Neuronal stem cell (in vitro differentiated cells): ENCODE data around the gene UQCR10.

Experiments used
- DNase-seq: peaks from one replicate; pipeline ENCODE4 v3.0.0-alpha.2; 2013; ENCODE audit warnings: low spot score
- H2AFZ ChIP-seq: one replicate; pipeline ENCODE4 v1.6.1; 2013; ENCODE audit warnings: mild to moderate bottlenecking, low read length, inconsistent platforms
- H2AK5ac ChIP-seq: 2 replicates; pipeline ENCODE4 v1.6.1; 2013; ENCODE audit warnings: low read depth, mild to moderate bottlenecking, inconsistent platforms, low read length, moderate library complexity, mixed read lengths
- H2BK120ac ChIP-seq: 2 replicates; pipeline ENCODE4 v1.6.1; 2013; ENCODE audit warnings: low read depth, mild to moderate bottlenecking, inconsistent platforms, low read length, moderate library complexity, mixed read lengths
- H2BK12ac ChIP-seq: one replicate; pipeline ENCODE4 v1.6.1; 2013; ENCODE audit warnings: low read length, inconsistent platforms
- H2BK15ac ChIP-seq: 2 replicates; pipeline ENCODE4 v1.6.1; 2013; ENCODE audit warnings: mild to moderate bottlenecking, low read length, inconsistent platforms, mixed read lengths
- H2BK5ac ChIP-seq: one replicate; pipeline ENCODE4 v1.6.1; 2013; ENCODE audit warnings: inconsistent platforms, mild to moderate bottlenecking, low read length, moderate library complexity
- H3K14ac ChIP-seq: one replicate; pipeline ENCODE4 v1.6.1; 2013; ENCODE audit warnings: low read length, inconsistent platforms
- H3K18ac ChIP-seq: 2 replicates; pipeline ENCODE4 v1.6.1; 2013; ENCODE audit warnings: low read length, inconsistent platforms
- H3K23ac ChIP-seq: 2 replicates; pipeline ENCODE4 v1.6.1; 2013; ENCODE audit warnings: low read depth, mild to moderate bottlenecking, mixed read lengths, low read length, inconsistent platforms; ENCODE audit not compliant: poor library complexity
- H3K27ac ChIP-seq: replicated peaks from 3 replicates; pipeline ENCODE4 v1.5.1; 2013; ENCODE audit warnings: low read length, inconsistent platforms
- H3K27me3 ChIP-seq, 3 experiments: 2 replicates each; pipeline ENCODE4 v1.6.1; 2013; ENCODE audit warnings: low read length in 3 of 3, mild to moderate bottlenecking in 2 of 3, inconsistent platforms in 1 of 3, low read depth in 1 of 3, mixed read lengths in 1 of 3, moderate library complexity in 1 of 3; ENCODE audit not compliant: control insufficient read depth in 3 of 3, insufficient read depth in 3 of 3
- H3K36me3 ChIP-seq, 2 donors: replicated peaks in 1 of 2; 2 replicates each; pipeline ENCODE4 v1.6.1; 2013; ENCODE audit warnings: low read length in 2 of 2; ENCODE audit not compliant: control insufficient read depth in 2 of 2, insufficient read depth in 2 of 2
- H3K4ac ChIP-seq: 2 replicates; pipeline ENCODE4 v1.6.1; 2013; ENCODE audit warnings: inconsistent platforms, mild to moderate bottlenecking, low read length, moderate library complexity
- H3K4me1 ChIP-seq, 2 donors: 1 replicate in 1 of 2; 2 replicates in 1 of 2; pipeline ENCODE4 v1.6.1; 2013; ENCODE audit warnings: low read length in 2 of 2, low read depth in 1 of 2; ENCODE audit not compliant: control insufficient read depth in 2 of 2, insufficient read depth in 1 of 2
- H3K4me2 ChIP-seq: one replicate; pipeline ENCODE4 v1.6.1; 2013; ENCODE audit warnings: mild to moderate bottlenecking, low read length, inconsistent platforms; ENCODE audit not compliant: insufficient read depth, poor library complexity, severe bottlenecking
- H3K4me3 ChIP-seq, 2 donors: 2 replicates each; pipeline ENCODE4 v1.5.1; 2013; ENCODE audit warnings: low read length in 2 of 2, mild to moderate bottlenecking in 2 of 2, inconsistent platforms in 1 of 2, moderate library complexity in 1 of 2
- H3K79me1 ChIP-seq: one replicate; pipeline ENCODE4 v1.6.1; 2013; ENCODE audit warnings: low read depth, mild to moderate bottlenecking, inconsistent platforms, low read length, moderate library complexity
- H3K9ac ChIP-seq: one replicate; pipeline ENCODE4 v1.6.1; 2013; ENCODE audit warnings: mild to moderate bottlenecking, low read depth, low read length, inconsistent platforms; ENCODE audit not compliant: poor library complexity
- H3K9me3 ChIP-seq, 2 donors: replicated peaks in 1 of 2; 2 replicates each; pipeline versions ENCODE3 to v1.6.1; 2013; ENCODE audit warnings: low read length in 2 of 2, mild to moderate bottlenecking in 2 of 2, inconsistent platforms in 1 of 2, low read depth in 1 of 2, mixed read lengths in 1 of 2, moderate library complexity in 1 of 2; ENCODE audit not compliant: control insufficient read depth in 2 of 2, insufficient read depth in 1 of 2
- H4K8ac ChIP-seq: one replicate; pipeline ENCODE4 v1.6.1; 2013; ENCODE audit warnings: low read depth, mild to moderate bottlenecking, inconsistent platforms, low read length, moderate library complexity
- H4K91ac ChIP-seq: one replicate; pipeline ENCODE4 v1.6.1; 2013; ENCODE audit warnings: low read length, low read depth, mild to moderate bottlenecking, inconsistent platforms; ENCODE audit not compliant: poor library complexity
- WGBS, 2 donors: extraction: QIAGEN DNeasy Blood & Tissue Kit; methylation state at CpG; one replicate each; pipeline ENCODE4 v1.1.7; 2013; ENCODE audit warnings: missing lambda C conversion rate in 2 of 2, mixed read lengths in 1 of 2; ENCODE audit not compliant: insufficient read length in 2 of 2, insufficient replicate concordance in 1 of 2; ENCODE audit errors: extremely low coverage in 2 of 2; 5-methylcytosine and 5-hydroxymethylcytosine counted together

The UQCR10 gene

GRCh38 chr22:29757096-29757495, 10.1 kb upstream of the UQCR10 start:
- H3K4me3 ChIP-seq, result no peak overlapping the region
- no peak overlapping the region for H2BK5ac ChIP-seq
- H3K9ac ChIP-seq, result no peak overlapping the region
- H3K27ac ChIP-seq, result no peak overlapping the region
- no peak overlapping the region for H2BK120ac ChIP-seq
- H3K9me3 ChIP-seq, result no peaks in the 10 kb centered on the region
- H3K4me1 ChIP-seq, result peaks cover 5 to 6% of the 10 kb centered on the region in 2 donors
- H3K4ac ChIP-seq, result no peak overlapping the region
- H3K79me1 ChIP-seq, result no peaks in the 10 kb centered on the region
- no peak overlapping the region for H3K23ac ChIP-seq
- no peaks in the 10 kb centered on the region for H3K27me3 ChIP-seq
- no peak for DNase-seq
- no peak overlapping the region for H3K14ac ChIP-seq
- H2AFZ ChIP-seq, result no peak overlapping the region
- no peak overlapping the region for H4K91ac ChIP-seq
- WGBS, 2 donors, result no CpG with 5 or more reads among the region's 3 CpGs
- H2BK12ac ChIP-seq, result no peak overlapping the region
- no peak overlapping the region for H2BK15ac ChIP-seq
- H3K18ac ChIP-seq, result no peak overlapping the region
- H3K36me3 ChIP-seq, result no peaks in the 10 kb centered on the region
- H3K4me2 ChIP-seq, result no peak overlapping the region
- H4K8ac ChIP-seq, result no peak overlapping the region
- no peak overlapping the region for H2AK5ac ChIP-seq

- Histone ChIP-seq H3K18ac (no peak overlapping the region), H3K23ac (no peak overlapping the region), H3K9me3 (no peaks in the 10 kb centered on the region), H3K79me1 (no peaks in the 10 kb centered on the region), H2AK5ac (no peak overlapping the region), H3K4ac (no peak overlapping the region), H3K4me3 (no peak overlapping the region), H2BK15ac (no peak overlapping the region), H2BK5ac (no peak overlapping the region), H3K9ac (no peak overlapping the region), H3K14ac (no peak overlapping the region), H2AFZ (no peak overlapping the region), H3K4me1 (peaks cover 5 to 6% of the 10 kb centered on the region in 2 donors), H2BK120ac (no peak overlapping the region), H2BK12ac (no peak overlapping the region), H3K36me3 (no peaks in the 10 kb centered on the region), H3K27ac (no peak overlapping the region), H4K8ac (no peak overlapping the region), H3K4me2 (no peak overlapping the region), H3K27me3 (no peaks in the 10 kb centered on the region), H4K91ac (no peak overlapping the region)
- no CpG with 5 or more reads among the region's 7 CpGs for WGBS, 2 donors
- DNase-seq, result no peak
Measured at GRCh38 chr22:29758068-29758622, 9.0 kb upstream of the UQCR10 start.

DNA sequence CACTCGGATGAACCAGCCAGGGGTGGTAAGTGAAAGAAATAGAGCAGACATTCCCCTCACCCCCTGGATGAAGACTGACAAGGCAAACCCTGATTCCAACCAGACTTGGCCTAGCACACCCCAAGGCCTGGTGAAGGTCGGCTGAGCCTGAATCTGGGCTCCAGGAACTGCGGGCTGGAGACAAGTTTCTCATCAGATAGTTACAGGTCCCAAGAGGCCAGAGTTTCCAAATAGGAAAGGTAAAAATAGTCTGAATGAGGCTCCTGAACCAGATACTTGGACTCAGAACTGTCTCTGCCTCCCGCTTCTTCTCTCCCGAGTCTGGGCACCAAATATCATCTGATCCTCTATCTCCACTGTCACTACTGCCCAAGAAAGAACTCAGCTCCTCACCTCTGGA, 8.2 kb upstream of the UQCR10 start:
- no CpG with 5 or more reads among the region's 5 CpGs for WGBS, 2 donors
- Histone ChIP-seq H4K8ac (no peak overlapping the region), H3K27ac (no peak overlapping the region)

GRCh38 chr22:29762263-29762662, 4.9 kb upstream of the UQCR10 start:
- Histone ChIP-seq H2BK5ac (no peak overlapping the region), H3K18ac (no peak overlapping the region), H2BK15ac (no peak overlapping the region), H2AK5ac (no peak overlapping the region), H2AFZ (no peak overlapping the region), H3K4me2 (no peak overlapping the region), H3K4ac (no peak overlapping the region), H3K79me1 (no peaks in the 10 kb centered on the region), H3K4me1 (peaks cover 6% of the 10 kb centered on the region in 2 donors), H2BK12ac (no peak overlapping the region), H3K9ac (no peak overlapping the region), H3K4me3 (no peak overlapping the region), H4K91ac (no peak overlapping the region), H3K14ac (no peak overlapping the region), H2BK120ac (no peak overlapping the region), H4K8ac (no peak overlapping the region), H3K36me3 (no peaks in the 10 kb centered on the region), H3K23ac (no peak overlapping the region), H3K27me3 (no peaks in the 10 kb centered on the region), H3K9me3 (no peaks in the 10 kb centered on the region), H3K27ac (no peak overlapping the region)
- DNase-seq, result no peak
- WGBS, 2 donors, result no CpG with 5 or more reads among the region's 15 CpGs

More for the DNA sequence above, 8.2 kb upstream of the UQCR10 start:
- Histone ChIP-seq H3K9ac (no peak overlapping the region), H3K23ac (no peak overlapping the region), H3K4me1 (peaks cover 5 to 6% of the 10 kb centered on the region in 2 donors), H3K27me3 (no peaks in the 10 kb centered on the region), H2BK5ac (no peak overlapping the region), H3K14ac (no peak overlapping the region), H3K4me2 (no peak overlapping the region), H3K9me3 (no peaks in the 10 kb centered on the region), H3K4me3 (no peak overlapping the region), H4K91ac (no peak overlapping the region), H3K79me1 (no peaks in the 10 kb centered on the region), H3K18ac (no peak overlapping the region), H2AK5ac (no peak overlapping the region), H3K4ac (no peak overlapping the region), H2BK15ac (no peak overlapping the region), H2BK120ac (no peak overlapping the region), H3K36me3 (no peaks in the 10 kb centered on the region), H2BK12ac (no peak overlapping the region), H2AFZ (peak overlapping the region; percentile 68)
- no peak for DNase-seq
